Mesenchymal stem cell (in vitro differentiated cells and primary cell): Measurements from ENCODE around the gene FMOD.

Source experiments
- DNase-seq: peaks from one replicate; pipeline ENCODE4 v3.0.0-alpha.2; 2013
- H2AFZ ChIP-seq: one replicate; pipeline ENCODE4 v1.6.1; 2013; ENCODE audit warnings: low read depth, mild to moderate bottlenecking, control low read depth, inconsistent platforms, low read length, moderate library complexity
- H2AK5ac ChIP-seq: 2 replicates; pipeline ENCODE4 v1.6.1; 2013; ENCODE audit warnings: low read length, moderate library complexity, mild to moderate bottlenecking, inconsistent platforms; ENCODE audit not compliant: severe bottlenecking
- H2BK120ac ChIP-seq: one replicate; pipeline ENCODE4 v1.6.1; 2013; ENCODE audit warnings: low read depth, mild to moderate bottlenecking, inconsistent platforms, low read length, moderate library complexity
- H2BK12ac ChIP-seq, 2 experiments: one replicate each; pipeline ENCODE4 v1.6.1; 2013; ENCODE audit warnings: inconsistent platforms in 2 of 2, low read length in 2 of 2, mild to moderate bottlenecking in 2 of 2, moderate library complexity in 2 of 2, control low read depth in 1 of 2
- H2BK15ac ChIP-seq: one replicate; pipeline ENCODE4 v1.6.1; 2013; ENCODE audit warnings: mild to moderate bottlenecking, low read depth, inconsistent platforms; ENCODE audit not compliant: poor library complexity, severe bottlenecking
- H2BK5ac ChIP-seq: 2 replicates; pipeline ENCODE4 v1.6.1; 2013; ENCODE audit warnings: low read depth, mild to moderate bottlenecking, low read length, control low read depth, inconsistent platforms; ENCODE audit not compliant: poor library complexity, severe bottlenecking
- H3K14ac ChIP-seq, 2 experiments: one replicate each; pipeline ENCODE4 v1.6.1; 2013; ENCODE audit warnings: inconsistent platforms in 2 of 2, low read length in 2 of 2, control low read depth in 1 of 2, mild to moderate bottlenecking in 1 of 2, moderate library complexity in 1 of 2
- H3K18ac ChIP-seq, 2 experiments: one replicate each; pipeline ENCODE4 v1.6.1; 2013; ENCODE audit warnings: inconsistent platforms in 2 of 2, low read length in 2 of 2, control low read depth in 1 of 2, low read depth in 1 of 2, mild to moderate bottlenecking in 1 of 2
- H3K23ac ChIP-seq, 2 experiments: one replicate each; pipeline ENCODE4 v1.6.1; 2013; ENCODE audit warnings: inconsistent platforms in 2 of 2, low read length in 2 of 2, mild to moderate bottlenecking in 2 of 2, moderate library complexity in 2 of 2, control low read depth in 1 of 2
- H3K27ac ChIP-seq: 2 replicates; pipeline ENCODE4 v1.5.1; 2013; ENCODE audit warnings: mild to moderate bottlenecking, moderate library complexity, low read length, control low read depth, inconsistent platforms; ENCODE audit not compliant: poor library complexity, severe bottlenecking
- H3K27me3 ChIP-seq, 2 experiments: 2 replicates each; pipeline versions ENCODE4 v1.6.1 to v1.7.0; 2013; ENCODE audit warnings: low read length in 2 of 2, mild to moderate bottlenecking in 2 of 2, moderate library complexity in 2 of 2, control low read depth in 1 of 2, inconsistent platforms in 1 of 2; ENCODE audit not compliant: control insufficient read depth in 1 of 2, insufficient read depth in 1 of 2
- H3K36me3 ChIP-seq, 2 experiments: 2 replicates each; pipeline versions ENCODE4 v1.6.1 to v1.7.0; 2013; ENCODE audit warnings: low read length in 2 of 2, control low read depth in 1 of 2, inconsistent platforms in 1 of 2, low read depth in 1 of 2, mild to moderate bottlenecking in 1 of 2; ENCODE audit not compliant: insufficient read depth in 2 of 2, control insufficient read depth in 1 of 2
- H3K4ac ChIP-seq, 2 experiments: one replicate each; pipeline ENCODE4 v1.6.1; 2013; ENCODE audit warnings: inconsistent platforms in 2 of 2, low read length in 2 of 2, mild to moderate bottlenecking in 2 of 2, moderate library complexity in 2 of 2, control low read depth in 1 of 2, low read depth in 1 of 2
- H3K4me1 ChIP-seq: 2 replicates; pipeline ENCODE4 v1.6.1; 2013; ENCODE audit warnings: low read depth, low read length, control low read depth; ENCODE audit not compliant: control insufficient read depth, insufficient read depth
- H3K4me2 ChIP-seq: 2 replicates; pipeline ENCODE4 v1.6.1; 2013; ENCODE audit warnings: low read length, mild to moderate bottlenecking, inconsistent platforms; ENCODE audit not compliant: poor library complexity, severe bottlenecking
- H3K4me3 ChIP-seq, 2 experiments: 2 replicates each; pipeline versions ENCODE4 v1.5.1 to v1.7.0; 2013; ENCODE audit warnings: low read length in 2 of 2, mild to moderate bottlenecking in 2 of 2, control low read depth in 1 of 2, low read depth in 1 of 2; ENCODE audit not compliant: insufficient read depth in 1 of 2
- H3K79me1 ChIP-seq: replicated peaks from 2 replicates; pipeline ENCODE4 v1.6.1; 2013; ENCODE audit warnings: mild to moderate bottlenecking, control low read depth, low read length, inconsistent platforms; ENCODE audit not compliant: poor library complexity, severe bottlenecking
- H3K9ac ChIP-seq: 2 replicates; pipeline ENCODE4 v1.7.0; 2013; ENCODE audit warnings: mild to moderate bottlenecking, low read length, moderate library complexity
- H3K9me3 ChIP-seq: 2 replicates; pipeline ENCODE4 v1.7.0; 2013; ENCODE audit warnings: mild to moderate bottlenecking, low read length; ENCODE audit not compliant: control insufficient read depth
- H4K8ac ChIP-seq: one replicate; pipeline ENCODE4 v1.6.1; 2013; ENCODE audit warnings: inconsistent platforms, mild to moderate bottlenecking, low read length, moderate library complexity
- H4K91ac ChIP-seq: one replicate; pipeline ENCODE4 v1.6.1; 2013; ENCODE audit warnings: mild to moderate bottlenecking, low read length, inconsistent platforms
- WGBS: methylation state at CpG from one replicate; pipeline ENCODE4 v1.1.7; 2013; ENCODE audit warnings: mixed read lengths; 5-methylcytosine and 5-hydroxymethylcytosine counted together

FMOD gene

DNA sequence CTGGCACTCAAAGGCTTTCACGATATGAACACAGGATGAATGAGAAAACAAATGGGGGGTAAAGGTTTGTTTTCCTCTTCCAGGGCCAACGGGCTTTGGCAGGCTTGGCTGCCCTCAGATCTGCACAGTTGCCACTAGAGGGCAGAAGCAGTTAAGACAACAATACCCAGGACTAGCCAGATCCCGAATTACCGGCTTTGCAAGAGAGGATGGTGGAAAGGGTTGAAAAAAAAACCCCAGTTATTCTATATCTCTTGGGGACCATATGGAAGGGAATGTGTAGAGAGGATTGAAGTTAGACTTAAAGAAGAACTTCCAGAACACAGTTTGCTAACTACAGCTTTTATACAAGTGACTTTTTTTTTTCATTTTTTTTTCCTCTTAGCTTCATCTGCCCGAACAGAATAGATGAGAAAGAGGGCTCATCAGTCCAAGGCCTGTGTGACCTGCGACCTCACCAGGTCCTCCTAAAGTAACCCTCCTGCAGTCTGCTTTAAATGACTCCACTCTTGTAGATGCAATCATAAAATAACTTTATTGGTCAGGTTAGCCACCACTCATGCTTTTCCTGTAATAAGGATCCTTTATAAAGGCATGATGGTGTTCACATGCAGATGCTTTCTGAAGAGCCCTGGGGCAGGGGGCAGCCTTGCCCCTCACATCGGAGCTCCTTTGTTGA, 10.7 kb downstream of the FMOD start:
- WGBS = 22% methylated on average over 7 of the region's 7 CpGs
- no peak overlapping the region for H3K18ac ChIP-seq

DNA sequence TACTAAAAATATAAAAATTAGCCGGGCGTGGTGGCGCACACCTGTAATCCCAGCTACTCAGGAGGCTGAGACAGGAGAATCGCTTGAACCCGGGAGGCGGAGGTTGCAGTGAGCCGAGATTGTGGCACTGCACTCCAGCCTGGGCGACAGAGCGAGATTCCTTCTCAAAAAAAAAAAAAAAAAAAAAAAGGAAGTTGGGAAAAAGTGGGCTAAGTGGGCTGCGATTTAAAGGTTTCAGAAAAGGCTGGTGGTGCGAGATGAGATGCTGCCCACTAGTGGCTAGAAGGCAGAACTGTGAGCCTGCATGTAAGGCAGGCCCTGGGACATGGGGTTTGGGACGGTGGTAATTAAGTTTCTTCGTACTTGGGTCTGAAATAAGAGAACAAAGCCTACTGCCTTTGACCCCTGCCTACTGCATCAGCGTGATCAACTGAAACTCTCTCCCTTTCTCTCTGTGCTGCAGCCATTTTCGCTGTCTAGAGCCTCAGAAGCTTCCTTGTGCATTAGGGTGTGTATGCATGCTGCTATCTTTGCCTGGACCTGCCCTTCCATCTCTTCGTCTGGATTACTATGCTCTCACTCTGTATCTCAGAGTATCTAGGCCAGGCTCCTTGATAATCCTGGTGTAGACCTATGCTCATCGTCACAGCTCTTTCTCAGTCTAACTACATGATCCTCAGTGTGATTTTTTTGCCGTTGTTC, 12.4 kb downstream of the FMOD start:
- no peak overlapping the region for H2BK120ac ChIP-seq
- peaks cover 0 to 18% of the 10 kb centered on the region in 2 experiments for H3K36me3 ChIP-seq
- no peak overlapping the region for H2BK15ac ChIP-seq
- H3K4ac ChIP-seq = no peak overlapping the region
- H3K9me3 ChIP-seq = no peaks in the 10 kb centered on the region
- H2AFZ ChIP-seq = no peak overlapping the region
- no peak overlapping the region for H3K4me2 ChIP-seq
- H2BK5ac ChIP-seq = no peak overlapping the region
- no peak overlapping the region for H3K4me3 ChIP-seq
- H2BK12ac ChIP-seq = peak overlapping the region in 1 of 2 experiments; percentile 51
- WGBS = 58% methylated on average over 16 of the region's 18 CpGs
- no peak overlapping the region for H3K14ac ChIP-seq
- DNase-seq = peak; percentile 72
- no peaks in the 10 kb centered on the region for H3K79me1 ChIP-seq
- H3K23ac ChIP-seq = no peak overlapping the region
- no peak overlapping the region for H2AK5ac ChIP-seq
- no peak overlapping the region for H3K9ac ChIP-seq
- peaks cover 2% of the 10 kb centered on the region for H3K4me1 ChIP-seq
- H3K27me3 ChIP-seq = peaks cover 11 to 65% of the 10 kb centered on the region in 2 experiments
- no peak overlapping the region for H4K8ac ChIP-seq
- no peak overlapping the region for H3K18ac ChIP-seq
- H3K27ac ChIP-seq = no peak overlapping the region
- H4K91ac ChIP-seq = no peak overlapping the region

More for the DNA sequence above, 10.7 kb downstream of the FMOD start:
- no peak overlapping the region for H3K14ac ChIP-seq
- no peak overlapping the region for H4K8ac ChIP-seq
- no peak overlapping the region for H2AFZ ChIP-seq
- H2BK5ac ChIP-seq = no peak overlapping the region
- H3K4ac ChIP-seq = no peak overlapping the region
- H3K4me2 ChIP-seq = no peak overlapping the region
- H4K91ac ChIP-seq = no peak overlapping the region
- H3K4me3 ChIP-seq = no peak overlapping the region
- peaks cover 2% of the 10 kb centered on the region for H3K4me1 ChIP-seq
- no peak overlapping the region for H2AK5ac ChIP-seq
- H2BK12ac ChIP-seq = peak overlapping the region in 1 of 2 experiments; percentile 61
- DNase-seq = peak; percentile 83
- H3K27ac ChIP-seq = no peak overlapping the region
- H3K79me1 ChIP-seq = no peaks in the 10 kb centered on the region
- peaks cover 0 to 18% of the 10 kb centered on the region in 2 experiments for H3K36me3 ChIP-seq
- no peak overlapping the region for H2BK120ac ChIP-seq
- H3K27me3 ChIP-seq = peaks cover 0 to 69% of the 10 kb centered on the region in 2 experiments
- H2BK15ac ChIP-seq = no peak overlapping the region
- H3K9ac ChIP-seq = peak overlapping the region; percentile 45
- H3K9me3 ChIP-seq = no peaks in the 10 kb centered on the region
- no peak overlapping the region for H3K23ac ChIP-seq

DNA sequence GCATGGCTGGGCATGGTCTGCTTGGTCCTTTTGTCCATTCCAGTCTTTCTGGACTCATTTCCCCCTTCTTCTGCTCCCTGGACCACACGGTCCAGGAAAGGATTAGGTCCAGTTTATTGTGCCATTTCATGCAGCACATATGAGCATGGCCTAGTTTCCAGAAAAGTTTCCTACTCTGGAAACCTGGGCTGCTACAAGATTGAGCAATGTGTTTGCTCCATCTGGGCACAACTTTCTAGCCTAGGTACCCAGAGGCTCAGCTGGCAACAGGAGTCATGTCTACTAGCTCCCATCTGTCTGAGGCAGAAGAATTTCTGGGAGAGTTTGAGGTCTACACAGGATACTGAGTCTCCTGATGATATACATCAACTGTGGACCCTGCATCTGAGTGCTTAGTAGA, 14.8 kb downstream of the FMOD start:
- Histone ChIP-seq H2BK5ac (no peak overlapping the region), H3K23ac (no peak overlapping the region), H3K36me3 (peaks cover 0 to 7% of the 10 kb centered on the region in 2 experiments), H3K4me3 (no peak overlapping the region), H2AK5ac (no peak overlapping the region), H3K14ac (no peak overlapping the region), H3K27me3 (peaks cover 13 to 44% of the 10 kb centered on the region in 2 experiments), H3K9me3 (no peaks in the 10 kb centered on the region), H2BK15ac (no peak overlapping the region), H2BK12ac (no peak overlapping the region), H2AFZ (no peak overlapping the region), H3K79me1 (no peaks in the 10 kb centered on the region), H2BK120ac (no peak overlapping the region), H4K91ac (no peak overlapping the region), H4K8ac (no peak overlapping the region), H3K18ac (no peak overlapping the region), H3K4me1 (no peaks in the 10 kb centered on the region), H3K9ac (no peak overlapping the region), H3K4me2 (no peak overlapping the region), H3K27ac (no peak overlapping the region), H3K4ac (no peak overlapping the region)
- no peak for DNase-seq
- WGBS = 69% methylated on average over 1 of the region's 1 CpG

DNA sequence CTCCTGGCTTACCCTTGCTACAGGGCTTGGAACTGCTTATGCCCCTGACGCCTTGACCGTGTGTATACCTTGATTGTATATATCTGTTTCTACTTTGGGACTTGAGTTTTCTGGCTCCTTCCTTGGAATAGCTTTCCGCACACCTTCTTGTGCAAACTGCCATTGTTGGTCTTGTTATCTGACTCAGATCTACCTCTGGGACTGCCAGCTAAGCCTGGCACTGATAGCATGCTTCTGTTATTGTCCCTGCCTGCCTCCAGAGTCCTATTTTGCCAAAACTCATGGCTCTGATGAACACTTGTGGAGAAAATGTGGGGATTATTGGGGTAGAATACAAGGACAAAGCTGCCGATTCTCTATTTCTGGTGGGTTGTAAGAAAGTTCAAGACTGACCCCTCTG, 15.4 kb downstream of the FMOD start:
- 89% methylated on average over 3 of the region's 4 CpGs for WGBS

More for the DNA sequence above, 15.4 kb downstream of the FMOD start:
- Histone ChIP-seq H3K9me3 (no peaks in the 10 kb centered on the region), H4K8ac (no peak overlapping the region), H3K4ac (no peak overlapping the region), H2BK5ac (no peak overlapping the region), H3K27ac (no peak overlapping the region), H3K23ac (no peak overlapping the region), H2AK5ac (no peak overlapping the region), H2BK15ac (no peak overlapping the region), H3K27me3 (peaks cover 13 to 38% of the 10 kb centered on the region in 2 experiments), H3K4me1 (no peaks in the 10 kb centered on the region), H3K4me2 (no peak overlapping the region), H2BK120ac (no peak overlapping the region), H3K18ac (no peak overlapping the region), H4K91ac (no peak overlapping the region), H3K4me3 (no peak overlapping the region), H2AFZ (no peak overlapping the region), H2BK12ac (no peak overlapping the region), H3K9ac (no peak overlapping the region), H3K14ac (no peak overlapping the region), H3K36me3 (peaks cover 0 to 1% of the 10 kb centered on the region in 2 experiments), H3K79me1 (no peaks in the 10 kb centered on the region)
- no peak for DNase-seq
